ENCODE data around the gene PPP1R7.

Gene PPP1R7

DNA sequence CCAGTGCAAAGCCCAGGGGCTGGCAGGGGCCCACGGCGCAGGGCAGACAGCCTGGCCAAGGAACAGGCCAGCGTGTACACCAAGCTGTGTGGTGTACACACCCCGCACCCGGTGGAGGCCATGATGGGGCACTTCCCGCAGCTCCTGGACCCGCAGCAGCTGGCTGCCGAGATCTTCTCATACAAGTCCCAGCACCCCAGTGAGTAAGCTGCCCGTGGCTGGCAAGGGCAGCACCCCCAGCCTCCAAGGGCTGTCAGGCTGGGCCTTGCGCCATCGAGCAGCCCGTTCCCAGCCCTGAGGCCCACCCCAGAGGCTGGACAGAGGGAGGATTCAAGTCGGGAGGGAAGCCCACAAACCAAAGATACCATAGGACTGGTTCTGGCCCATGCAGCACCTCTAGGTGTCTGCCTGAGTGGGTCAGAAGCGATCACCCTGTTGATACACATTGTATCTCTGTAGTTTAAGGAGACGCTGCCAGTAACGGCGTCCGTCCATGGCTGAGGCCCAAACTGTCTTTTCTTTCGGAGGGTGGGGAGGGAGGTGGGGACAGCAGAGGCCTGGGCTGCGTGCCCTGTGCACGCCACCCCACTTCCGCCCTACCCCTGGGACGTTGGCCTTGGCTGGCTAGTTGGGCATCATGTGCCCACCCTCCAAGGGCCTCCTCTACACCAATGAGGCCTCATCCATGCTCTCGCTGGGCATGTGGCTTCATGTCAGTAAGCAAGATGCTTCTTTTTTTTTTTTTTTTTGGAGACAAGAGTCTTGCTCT lies 31.3 kb upstream of the PPP1R7 start:
- DNase-seq (ENCODE audit: low read depth in 4 of 4, low spot score in 1 of 4), result no peak

DNA sequence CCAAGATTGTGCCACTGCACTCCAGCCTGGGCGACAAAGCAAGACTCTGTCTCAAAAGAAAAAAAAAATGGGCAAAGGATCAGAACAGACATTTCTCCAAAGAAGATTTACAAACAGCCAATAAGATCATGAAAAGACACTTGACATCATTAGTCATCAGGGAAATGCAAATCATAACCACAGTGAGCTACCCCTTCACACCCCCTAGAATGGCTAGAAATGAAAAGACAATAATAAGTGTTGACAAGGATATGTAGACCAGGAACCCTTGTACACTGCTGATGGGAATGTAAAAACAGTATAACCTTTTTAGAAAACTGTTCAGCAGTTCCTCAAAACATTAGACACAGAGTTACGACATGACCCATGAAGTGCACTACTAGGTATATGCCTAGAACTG lies 29.8 kb upstream of the PPP1R7 start:
- no peak for DNase-seq (ENCODE audit: low read depth in 4 of 4, low spot score in 1 of 4)

- DNase-seq (ENCODE audit: low read depth in 4 of 4, low spot score in 1 of 4), result no peak
These were observed 29.3 kb upstream of the PPP1R7 start for GRCh38 chr2:241121008-241121407.

- no peak for DNase-seq (ENCODE audit: low read depth in 4 of 4, low spot score in 1 of 4)
These were observed 27.8 kb upstream of the PPP1R7 start for GRCh38 chr2:241122376-241123002.

GRCh38 chr2:241123816-241124536 lies 26.3 kb upstream of the PPP1R7 start:
- no peak for DNase-seq (ENCODE audit: low read depth in 4 of 4, low spot score in 1 of 4)

GRCh38 chr2:241125626-241126025 lies 24.6 kb upstream of the PPP1R7 start:
- DNase-seq (ENCODE audit: low read depth in 4 of 4, low spot score in 1 of 4), result no peak

DNA sequence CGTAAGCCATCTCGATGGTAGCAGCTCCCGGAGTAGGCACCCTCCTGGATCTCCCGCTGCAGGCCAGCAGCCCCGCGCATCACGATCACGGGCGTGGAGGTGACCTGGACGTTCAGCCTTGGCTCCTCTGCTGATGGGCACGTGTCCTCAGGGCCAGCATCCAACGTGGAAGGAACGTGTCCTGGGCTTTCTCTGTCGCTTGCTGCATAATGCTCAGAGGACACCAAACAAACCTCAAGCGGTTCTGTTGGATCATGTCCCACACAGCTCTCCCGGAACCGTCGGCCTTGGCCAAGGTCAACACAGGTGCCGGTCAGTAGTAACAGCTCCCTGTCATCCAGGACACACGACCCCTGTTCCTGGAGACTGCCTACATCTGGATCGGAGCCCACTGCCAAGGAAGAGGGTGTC lies 24.1 kb upstream of the PPP1R7 start:
- DNase-seq (ENCODE audit: low read depth in 4 of 4, low spot score in 1 of 4), result no peak

GRCh38 chr2:241126771-241127202 lies 23.5 kb upstream of the PPP1R7 start:
- no peak for DNase-seq (ENCODE audit: low read depth in 4 of 4, low spot score in 1 of 4)

- no peak for DNase-seq (ENCODE audit: low read depth in 4 of 4, low spot score in 1 of 4)
These were observed 22.0 kb upstream of the PPP1R7 start for GRCh38 chr2:241128266-241128665.

DNA sequence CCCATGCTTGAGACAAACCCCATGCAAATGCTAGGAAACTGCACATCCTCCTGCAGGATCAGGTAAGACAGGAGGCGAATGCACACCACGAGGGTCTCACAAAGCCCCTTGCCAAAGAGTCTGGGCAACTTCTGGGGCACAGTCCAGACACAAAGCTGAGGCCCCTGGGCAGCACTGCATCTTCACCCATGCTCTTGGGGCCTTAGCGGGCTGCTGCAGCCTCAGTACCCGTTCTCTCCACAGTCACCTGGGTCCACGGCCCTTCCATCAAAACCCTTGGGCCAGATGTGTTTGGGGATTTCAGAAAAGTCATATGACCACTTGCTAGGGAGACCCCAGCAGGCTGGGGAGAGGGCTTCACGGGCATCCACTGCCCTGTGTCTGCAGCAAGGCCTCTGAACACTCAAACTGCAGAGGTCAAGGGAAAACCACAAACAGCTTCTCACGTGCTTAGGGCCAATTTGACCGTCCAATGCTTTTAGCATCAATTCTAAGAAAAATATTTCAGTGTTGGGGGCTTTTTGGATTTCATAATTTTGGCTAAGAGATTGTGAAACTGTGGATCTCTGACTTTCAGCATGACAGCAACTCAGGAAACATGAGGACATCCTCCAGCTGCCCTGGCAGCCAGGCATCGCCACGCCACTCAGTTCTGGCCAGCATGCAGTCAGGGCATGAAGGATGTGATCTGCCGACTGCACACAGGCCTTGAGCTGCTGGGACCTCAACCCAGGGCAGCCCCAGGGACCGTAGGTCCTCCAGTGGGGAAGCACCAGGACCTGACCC lies 21.0 kb upstream of the PPP1R7 start:
- DNase-seq (ENCODE audit: low read depth in 4 of 4, low spot score in 1 of 4), result no peak

DNA sequence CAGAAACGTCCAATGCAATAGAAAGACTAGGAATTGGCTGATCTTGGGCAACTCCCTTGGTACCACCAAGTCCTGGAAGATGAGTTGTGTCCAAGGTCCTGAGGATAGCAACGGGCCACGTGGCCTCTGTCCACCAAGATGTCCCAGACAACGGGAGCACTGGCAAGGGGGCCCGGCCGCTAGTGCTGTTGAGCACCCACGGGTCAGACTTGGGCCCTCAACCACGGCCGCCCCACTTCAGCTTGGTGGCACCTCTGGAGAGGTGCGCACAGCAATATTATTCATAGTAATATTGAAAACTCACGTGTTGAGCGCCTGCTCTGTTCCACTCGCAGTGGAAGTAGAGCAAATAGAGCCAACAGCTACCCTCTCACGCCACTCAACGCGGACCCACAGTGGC lies 20.0 kb upstream of the PPP1R7 start:
- no peak for DNase-seq (ENCODE audit: low read depth in 4 of 4, low spot score in 1 of 4)

DNA sequence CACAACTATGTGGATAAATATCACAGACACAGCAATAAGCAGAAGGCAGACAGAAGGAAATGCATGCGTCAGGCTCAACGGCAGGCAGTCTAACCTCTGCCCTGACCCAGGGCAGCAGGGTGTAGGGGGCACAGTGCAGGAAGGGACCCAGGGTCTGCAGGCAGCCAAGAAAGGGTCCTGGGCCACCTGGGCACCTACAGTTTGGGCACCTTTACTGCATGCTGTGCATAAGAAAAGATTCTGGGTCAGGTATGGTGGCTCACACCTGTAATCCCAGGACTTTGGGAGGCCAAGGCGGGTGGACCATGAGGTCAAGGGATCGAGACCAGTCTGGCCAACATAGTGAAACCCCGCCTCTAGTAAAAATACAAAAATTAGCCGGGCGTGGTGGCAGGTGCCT lies 18.7 kb upstream of the PPP1R7 start:
- no peak for DNase-seq (ENCODE audit: low read depth in 4 of 4, low spot score in 1 of 4)

GRCh38 chr2:241132538-241133435 lies 17.5 kb upstream of the PPP1R7 start:
- no peak for DNase-seq (ENCODE audit: low read depth in 4 of 4, low spot score in 1 of 4)

DNA sequence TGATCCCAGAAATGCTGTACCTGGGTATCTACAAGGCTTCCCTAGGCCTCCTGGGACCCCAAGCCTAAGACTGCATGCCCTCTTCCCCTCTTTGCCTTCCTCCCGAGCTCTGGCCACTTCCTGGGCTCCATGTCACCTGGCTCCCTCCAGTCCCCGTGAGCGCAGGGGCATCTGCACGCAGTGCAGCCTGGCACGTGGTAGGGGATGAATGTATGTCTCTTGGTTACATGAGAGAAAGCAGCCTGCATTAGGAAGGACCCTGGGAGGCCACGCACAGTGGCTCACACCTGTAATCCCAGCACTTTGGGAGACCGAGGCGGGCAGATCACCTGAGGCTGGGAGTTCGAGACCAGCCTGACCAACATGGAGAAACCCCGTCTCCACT lies 16.8 kb upstream of the PPP1R7 start:
- DNase-seq (ENCODE audit: low read depth in 4 of 4, low spot score in 1 of 4), result no peak

DNA sequence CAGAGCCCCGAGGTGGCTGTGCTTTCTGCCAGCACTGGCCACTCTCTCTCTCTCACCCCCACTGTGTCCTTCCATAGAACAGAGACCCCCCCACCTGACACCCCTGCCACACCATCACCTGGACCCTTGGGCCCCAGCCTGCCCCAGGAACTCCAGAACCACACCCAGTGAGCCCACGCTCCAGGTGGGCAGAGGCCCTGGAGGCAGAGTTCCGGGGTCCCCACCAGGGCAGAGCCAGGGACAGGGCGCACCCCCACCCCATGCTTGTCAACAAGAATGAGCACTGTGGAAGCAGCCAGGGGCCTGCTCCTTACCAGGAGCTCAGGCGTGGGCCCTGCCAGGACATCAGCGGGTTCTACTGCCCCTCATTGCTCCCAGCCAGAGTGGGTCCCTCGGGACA lies 15.6 kb upstream of the PPP1R7 start:
- no peak for DNase-seq (ENCODE audit: low read depth in 4 of 4, low spot score in 1 of 4)

- no peak for DNase-seq (ENCODE audit: low read depth in 4 of 4, low spot score in 1 of 4)
These were observed 14.5 kb upstream of the PPP1R7 start for GRCh38 chr2:241135737-241136136.

DNA sequence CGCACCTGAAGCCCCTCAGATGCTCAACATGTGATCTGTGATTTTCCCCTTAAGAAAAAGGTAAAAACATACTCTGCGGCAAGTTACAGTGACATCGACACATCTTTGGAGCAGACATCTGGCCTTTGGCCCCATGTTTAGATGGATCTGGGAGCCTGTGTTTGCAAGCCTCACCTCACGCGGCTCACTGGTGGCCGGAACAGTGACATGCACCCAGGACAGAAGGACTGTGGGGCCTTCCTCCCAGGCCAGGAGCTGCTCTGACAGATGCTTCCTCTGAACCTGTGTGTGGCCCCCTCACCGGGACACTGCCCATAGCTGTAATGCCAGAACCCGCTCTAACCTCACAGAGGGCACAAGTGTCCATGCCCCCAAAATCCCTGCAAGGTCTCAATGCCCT lies 14.1 kb upstream of the PPP1R7 start:
- no peak for DNase-seq (ENCODE audit: low read depth in 4 of 4, low spot score in 1 of 4)

DNA sequence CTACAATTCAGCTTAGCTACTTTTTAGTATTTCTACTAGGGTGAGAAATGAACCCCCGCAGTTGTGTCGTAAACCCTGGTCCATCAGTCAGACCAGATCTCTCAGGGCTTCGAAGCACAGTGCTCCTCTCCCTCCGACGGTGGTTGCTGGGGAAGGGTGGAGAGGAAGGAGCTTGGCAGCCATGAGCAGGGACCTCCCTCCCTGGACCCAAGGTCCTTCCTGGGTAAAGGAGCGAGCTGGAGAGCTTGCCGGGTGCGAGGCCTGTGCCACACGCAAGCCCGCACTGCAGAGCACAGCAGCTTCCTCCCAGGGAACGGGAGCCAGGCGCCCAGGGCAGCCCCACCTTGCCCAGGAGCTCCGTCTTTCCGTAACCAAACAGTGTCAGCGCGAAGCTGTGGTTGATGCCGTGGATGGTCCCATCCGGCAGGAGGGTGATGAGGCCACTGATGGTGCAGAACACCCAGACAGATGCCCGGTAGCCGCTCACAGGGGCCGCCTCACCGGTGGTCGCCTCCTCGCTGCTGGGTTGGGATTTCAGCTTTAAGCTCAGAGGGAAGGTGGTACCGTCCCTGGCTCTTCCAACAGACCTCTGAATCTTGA lies 13.5 kb upstream of the PPP1R7 start:
- no peak for DNase-seq (ENCODE audit: low read depth in 4 of 4, low spot score in 1 of 4)

DNA sequence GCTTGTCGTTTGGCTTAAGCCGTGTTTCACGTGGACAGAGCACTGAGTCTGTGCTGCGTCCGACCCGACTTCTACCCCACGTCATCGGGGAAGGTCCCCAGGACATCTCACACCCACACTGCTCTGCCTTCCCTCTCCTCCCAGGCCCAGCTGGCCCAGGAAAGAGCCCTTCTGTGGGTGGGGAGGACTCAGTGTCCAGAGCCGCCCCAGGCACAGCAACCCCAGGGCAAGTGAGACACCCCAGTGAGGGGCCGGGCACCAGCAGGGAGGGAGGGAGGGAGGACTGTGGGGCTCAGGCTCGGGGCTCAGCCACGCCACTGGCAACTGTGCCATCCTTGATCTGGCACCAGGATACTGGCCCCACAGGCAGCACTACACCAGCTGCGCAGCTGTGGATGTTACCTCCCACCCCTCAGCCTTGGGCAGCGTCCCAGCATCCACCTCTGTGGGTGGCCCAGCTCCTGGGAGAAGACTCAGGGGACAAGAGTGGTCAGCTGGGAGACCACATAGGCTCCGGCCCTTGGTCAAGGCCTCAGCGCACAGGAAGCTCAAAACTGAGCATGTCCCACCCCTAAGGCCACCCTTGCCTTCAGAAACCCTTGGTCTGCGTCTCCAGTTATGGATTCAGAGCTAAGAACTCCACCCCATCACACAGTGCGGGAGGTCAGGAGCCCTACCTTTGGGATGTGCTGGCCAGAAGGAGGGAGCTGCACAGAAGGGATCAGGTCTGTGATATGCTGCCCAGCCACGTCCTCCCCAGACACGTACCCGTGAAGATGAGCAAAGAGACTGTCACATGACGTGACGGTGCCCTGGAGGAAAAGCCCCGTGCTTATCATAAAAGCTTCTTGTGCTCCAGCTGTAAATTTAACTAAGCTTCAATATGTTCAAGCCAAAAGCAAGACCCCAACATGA lies 12.7 kb upstream of the PPP1R7 start:
- no peak for DNase-seq (ENCODE audit: low read depth in 4 of 4, low spot score in 1 of 4)

Measured in stimulated activated CD4-positive, alpha-beta T cell treated with anti-CD3 and anti-CD28 coated beads, Interleukin-1b, Interleukin-23, amount 100 ng/mL, for 24 hours (primary cell).